T47D (cell line): Measurements from ENCODE around the gene EPS15.
A peak's percentile ranks its signal among the peaks of the same experiment; 100 is the strongest.

Experiments used
- DNase-seq, 2 experiments: peaks; one replicate each; pipeline versions ENCODE4 v3.0.0 to v3.0.0-alpha.2; 2011 to 2012; ENCODE audit warnings: low read depth in 1 of 2, low spot score in 1 of 2
- JUND ChIP-seq: IDR thresholded peaks from 2 replicates; pipeline ENCODE4 v1.6.1; 2012; ENCODE audit warnings: low read depth
- in situ Hi-C: cut with HindIII; loops from 2 replicates; pipeline ENCODE4 v1.10.0; 2016; ENCODE audit warnings: low sequenced_read_pairs, low pct_unique_long_range_greater_than_20kb

The EPS15 gene

DNA sequence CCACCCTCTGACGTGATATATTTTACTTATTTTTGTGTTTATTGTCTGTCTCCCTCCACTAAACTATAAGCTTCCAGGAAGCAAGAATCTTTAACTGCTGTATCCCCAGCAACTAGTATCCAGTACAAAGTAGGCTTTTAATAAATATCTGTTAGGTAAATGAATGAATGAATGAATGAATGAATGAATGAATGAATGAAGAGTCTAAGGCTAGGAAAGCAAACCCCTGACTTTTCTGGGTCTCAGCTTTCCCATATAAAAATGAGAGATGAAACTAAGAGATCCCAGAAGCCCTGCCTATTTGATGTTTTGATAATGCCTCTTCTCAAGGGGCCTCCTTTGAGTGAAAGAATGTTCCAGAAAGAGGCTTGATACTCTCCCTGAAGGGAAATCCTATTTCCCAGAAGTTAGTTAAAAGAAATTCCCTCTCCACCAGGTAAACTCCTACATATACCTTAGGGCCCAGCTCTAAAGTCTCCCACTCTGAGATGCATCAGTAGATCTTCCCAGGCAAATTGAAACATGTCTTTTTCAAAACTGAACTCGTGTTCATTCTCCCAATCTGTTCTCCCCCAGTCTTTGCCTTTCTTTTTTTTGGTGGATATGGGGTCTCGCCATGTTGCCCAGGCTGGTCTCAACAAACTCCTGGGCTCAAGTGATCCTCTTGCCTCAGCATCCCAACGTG is 196.5 kb downstream of the EPS15 start:
- DNase-seq: no peak
- in situ Hi-C loops: no loop called here
- no peak for TF ChIP-seq JUND

DNA sequence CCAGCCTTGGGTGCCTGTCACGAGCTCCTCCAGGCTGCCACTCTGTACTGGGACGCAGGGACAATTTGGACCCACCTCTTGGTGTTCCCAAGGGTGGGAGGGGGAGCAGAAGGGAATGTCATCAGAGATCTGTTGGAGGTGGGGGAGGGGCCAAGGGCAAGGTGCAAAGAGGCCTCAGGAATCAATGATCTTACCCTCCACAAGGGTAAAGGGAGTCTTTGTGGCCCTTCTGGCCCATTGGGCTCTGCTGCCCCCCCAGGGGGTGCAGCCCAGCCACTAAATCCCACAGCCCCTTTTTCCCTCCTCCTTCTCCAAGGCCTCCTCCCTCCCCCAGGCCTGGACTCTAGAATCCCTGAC is 197.2 kb downstream of the EPS15 start:
- in situ Hi-C loops: no loop called here
- TF ChIP-seq JUND: no peak
- peak in 1 of 2 experiments; percentile 52 for DNase-seq

- in situ Hi-C loops: no loop called here
- peak in 1 of 2 experiments; percentile 95 for DNase-seq
- no peak for TF ChIP-seq JUND
Observed at GRCh38 chr1:51320967-51321923, 197.8 kb downstream of the EPS15 start.

DNA sequence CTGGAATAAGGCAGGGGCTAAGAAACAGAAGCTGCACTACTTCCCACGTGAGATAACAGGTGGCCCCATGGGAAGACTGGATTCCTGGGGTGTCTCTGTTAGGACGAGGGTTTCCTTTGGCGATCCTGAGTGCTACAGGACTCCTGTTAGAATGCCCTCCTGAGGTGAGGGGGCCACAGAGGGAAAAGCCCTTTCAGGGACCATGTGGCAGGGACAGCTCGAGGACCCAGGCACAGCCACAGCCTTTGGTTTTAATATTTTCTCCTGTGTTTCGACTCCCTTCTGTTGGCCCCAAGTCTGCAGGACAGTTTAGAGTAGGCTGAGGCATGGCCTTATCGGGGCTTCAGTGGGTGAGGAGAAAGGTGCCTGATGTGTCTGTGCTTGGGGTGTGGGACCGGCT is 201.3 kb downstream of the EPS15 start:
- no peak for DNase-seq
- no peak for TF ChIP-seq JUND
- in situ Hi-C loops: no loop called here

DNA sequence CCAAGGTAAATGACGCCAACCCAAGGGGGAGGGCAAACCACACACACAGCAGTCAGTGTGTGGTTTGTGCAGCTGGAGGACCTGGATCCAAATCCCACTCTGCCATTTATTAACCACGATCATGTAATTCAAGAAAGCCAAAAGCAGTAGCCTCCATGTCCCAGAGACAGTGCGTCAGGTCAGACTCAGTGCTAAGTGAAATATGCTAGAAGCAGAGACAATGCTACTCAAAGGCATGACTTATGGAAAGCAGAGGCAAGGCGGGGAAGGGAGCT is 202.3 kb downstream of the EPS15 start:
- no peak for TF ChIP-seq JUND
- DNase-seq: no peak
- in situ Hi-C loops: no loop called here

DNA sequence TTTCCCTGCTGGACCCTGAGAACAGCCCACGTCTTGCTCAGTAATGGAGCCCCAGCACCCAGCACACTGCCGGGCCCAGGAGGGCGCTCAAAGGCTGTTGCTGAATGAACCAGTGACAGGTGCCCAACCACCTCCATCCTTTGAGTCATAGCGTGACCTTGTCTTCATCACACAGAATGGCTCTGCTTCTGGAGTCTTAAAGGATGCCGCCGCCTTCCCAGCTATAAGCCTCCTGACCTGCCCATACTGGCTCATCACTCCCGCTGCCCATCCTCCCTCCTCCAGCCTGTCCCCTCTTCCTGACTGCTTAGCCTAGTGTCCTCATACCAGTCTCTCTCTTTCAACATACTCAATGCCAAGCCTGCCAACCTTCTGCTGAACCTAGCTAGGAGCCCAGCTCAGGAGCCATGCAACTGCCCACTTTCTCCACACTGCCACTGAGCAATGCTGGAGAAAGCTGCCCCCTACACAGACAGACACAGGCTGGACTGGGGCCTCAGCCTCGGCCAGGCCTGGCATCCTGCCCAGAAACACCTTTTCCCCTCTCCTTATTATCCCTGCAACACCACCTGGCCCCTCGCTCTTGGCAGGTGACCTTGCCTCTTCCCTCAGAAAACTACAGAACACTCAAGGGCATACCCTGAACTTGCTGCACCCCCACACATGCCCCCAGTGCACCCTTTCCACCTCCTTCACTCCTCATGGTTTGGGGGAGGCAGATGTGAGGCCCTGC is 202.8 kb downstream of the EPS15 start:
- DNase-seq: peak in 1 of 2 experiments; percentile 24
- no peak for TF ChIP-seq JUND
- in situ Hi-C loops: no loop called here

DNA sequence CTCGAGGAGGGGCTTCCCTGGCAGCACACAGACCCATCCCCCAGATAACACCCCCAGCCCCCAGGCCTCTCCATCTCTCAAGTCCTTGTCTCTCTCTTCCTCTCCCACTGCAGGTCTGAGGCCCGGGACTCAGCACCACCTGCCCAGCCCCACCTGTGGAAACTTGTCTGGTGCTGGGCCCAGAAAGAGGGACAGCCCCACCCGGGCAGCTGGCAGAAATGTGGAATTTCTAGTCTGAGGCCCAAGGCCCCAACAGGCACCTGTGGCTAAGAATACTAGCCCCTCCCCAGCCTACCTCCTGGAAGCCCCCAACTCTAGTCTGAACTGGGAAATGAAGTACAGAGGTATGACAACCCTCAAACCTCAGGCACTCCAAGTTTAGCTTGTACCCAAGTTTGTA is 204.1 kb downstream of the EPS15 start:
- TF ChIP-seq JUND: no peak
- in situ Hi-C loops: no loop called here

DNA sequence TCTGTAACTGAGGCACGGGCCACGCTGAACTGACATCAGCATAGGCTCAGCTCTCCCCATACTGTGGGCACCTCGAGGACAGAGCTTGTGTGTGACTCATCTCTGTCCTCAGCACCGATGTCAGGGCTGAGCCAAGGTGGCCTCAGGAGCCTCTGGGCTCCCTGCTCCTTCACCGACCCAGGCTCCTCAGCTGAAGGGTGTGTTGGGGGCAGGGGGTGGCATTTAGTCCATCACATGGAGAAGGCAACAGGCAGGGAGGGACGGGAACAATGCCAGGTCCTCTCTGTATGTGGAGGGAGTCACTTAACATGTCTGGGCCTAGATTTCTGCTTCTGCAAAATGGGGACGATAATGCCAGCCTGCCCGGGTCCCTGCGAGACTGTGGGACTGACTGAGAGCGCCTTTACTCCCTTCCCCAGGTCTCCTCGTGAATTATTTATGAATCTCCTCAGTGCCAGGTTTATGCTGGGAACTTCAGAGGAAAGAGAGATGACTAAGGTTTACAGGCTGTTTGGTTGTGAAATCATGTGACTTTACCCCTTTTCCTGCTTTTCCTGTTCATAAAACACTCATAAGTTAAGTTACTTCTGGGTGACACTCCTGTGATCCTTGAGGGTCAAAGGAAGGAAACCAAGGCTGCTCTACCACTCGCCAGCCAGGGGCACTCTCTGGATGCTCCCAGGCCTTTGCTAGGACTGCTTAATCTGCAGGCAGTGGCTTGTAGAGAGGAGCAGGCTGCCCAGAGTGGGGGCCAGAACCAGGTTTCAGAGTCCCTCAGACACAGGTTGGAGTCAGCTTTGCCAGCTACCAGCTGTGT is 204.9 kb downstream of the EPS15 start:
- in situ Hi-C loops: no loop called here
- peak in 1 of 2 experiments; percentile 78 for DNase-seq
- no peak for TF ChIP-seq JUND

More for the DNA sequence above, 204.1 kb downstream of the EPS15 start:
- DNase-seq: peak in 1 of 2 experiments; percentile 31

GRCh38 chr1:51313268-51313852 is 205.7 kb downstream of the EPS15 start:
- DNase-seq: peak in 1 of 2 experiments; percentile 68
- TF ChIP-seq JUND: no peak
- in situ Hi-C loops: no loop called here

DNA sequence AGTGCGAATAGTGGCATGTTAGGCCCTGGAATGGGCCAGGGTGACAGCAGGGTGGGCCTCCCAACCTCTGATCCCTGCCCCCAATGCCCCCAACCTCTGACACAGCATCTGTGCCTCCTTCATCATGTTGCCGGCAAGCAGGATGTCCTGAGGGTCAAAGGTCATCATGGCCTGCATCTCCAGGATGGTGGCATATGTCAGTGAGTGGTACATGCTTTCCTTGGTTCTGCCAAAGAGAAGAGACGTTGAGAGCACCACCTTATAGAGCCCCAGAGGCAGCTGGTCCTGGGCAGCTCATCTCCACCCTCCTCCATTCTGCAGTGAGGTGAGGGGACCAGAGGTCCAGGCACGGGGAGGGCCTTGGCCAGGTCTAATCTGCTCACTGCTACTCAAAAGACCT is 206.3 kb downstream of the EPS15 start:
- TF ChIP-seq JUND: no peak
- in situ Hi-C loops: no loop called here
- no peak for DNase-seq

DNA sequence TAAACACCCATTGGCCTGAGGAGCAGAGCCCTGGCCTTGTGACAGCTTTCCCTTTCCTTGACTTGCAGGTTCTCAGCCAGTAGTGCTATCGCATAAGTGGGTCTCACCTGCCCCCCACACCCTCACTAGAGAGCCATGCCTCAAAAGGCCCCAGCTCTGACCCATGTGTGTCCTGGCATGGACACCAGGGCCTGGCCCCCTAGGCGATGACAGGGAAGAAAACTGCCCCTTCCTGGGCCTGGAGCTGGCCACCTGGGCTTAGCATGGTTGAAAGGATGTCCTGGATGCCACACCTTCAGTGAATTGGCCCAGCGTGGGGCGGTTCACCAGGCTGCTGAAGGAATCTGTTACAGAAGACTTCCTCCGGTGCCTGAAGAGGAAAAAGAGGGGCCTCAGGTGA is 207.2 kb downstream of the EPS15 start:
- in situ Hi-C loops: no loop called here
- no peak for TF ChIP-seq JUND
- no peak for DNase-seq
